Kidney tubule cell (primary cell): ENCODE measurements around the gene NCSTN.

Source experiments
- DNase-seq: peaks from one replicate; pipeline ENCODE4 v3.0.0-alpha.2; 2018; ENCODE audit warnings: low spot score

The NCSTN gene

DNA sequence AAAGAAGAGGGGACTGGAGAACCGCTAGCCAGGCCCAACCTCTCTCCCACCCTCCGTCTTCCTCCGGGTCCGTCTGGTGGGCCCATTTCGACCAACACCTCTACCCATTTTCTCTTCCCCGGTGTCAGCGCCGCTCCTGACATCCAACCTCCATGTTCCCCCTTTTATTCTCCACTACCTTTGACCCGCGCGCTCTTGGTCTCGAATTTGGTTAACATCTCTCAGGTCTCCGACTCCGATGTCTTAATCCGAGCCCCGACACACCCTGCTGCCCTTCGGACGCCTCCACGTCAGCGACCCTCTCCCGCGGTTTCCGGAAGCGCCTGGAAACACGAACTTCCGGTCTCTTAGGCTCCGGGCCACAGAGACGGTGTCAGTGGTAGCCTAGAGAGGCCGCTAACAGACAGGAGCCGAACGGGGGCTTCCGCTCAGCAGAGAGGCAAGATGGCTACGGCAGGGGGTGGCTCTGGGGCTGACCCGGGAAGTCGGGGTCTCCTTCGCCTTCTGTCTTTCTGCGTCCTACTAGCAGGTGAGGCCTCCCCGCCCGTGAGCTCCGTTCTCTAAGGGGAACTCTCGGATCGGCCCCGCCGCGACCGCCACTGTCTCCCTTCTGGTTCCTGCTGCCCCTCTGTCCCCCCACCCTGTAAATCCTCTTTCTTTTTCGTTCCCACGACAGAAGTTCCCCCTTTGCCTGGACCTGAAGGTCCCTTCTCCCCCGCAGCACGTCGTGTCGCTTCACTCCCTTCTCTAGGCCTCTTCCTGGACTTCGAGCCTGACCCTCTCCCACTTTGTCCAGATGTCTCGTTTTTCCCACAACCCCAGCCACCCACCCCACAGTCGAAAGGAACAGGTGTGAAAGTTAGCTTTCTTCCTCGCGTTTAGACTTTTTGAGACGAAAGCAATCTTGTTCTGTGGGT is at the start of gene NCSTN, which contains the start of gene COPA:
NCSTN (plus strand) TSS at position 431 of the 917 bp plus-strand sequence; CDS start at position 445, 14 bp downstream.
COPA (minus strand) TSS at position 298 of the 917 bp plus-strand sequence; CDS start at position 218, 80 bp downstream.
- peak; percentile 96 for DNase-seq

- DNase-seq: no peak
Measured at GRCh38 chr1:160296036-160296435, 47.1 kb upstream of the NCSTN start.

DNA sequence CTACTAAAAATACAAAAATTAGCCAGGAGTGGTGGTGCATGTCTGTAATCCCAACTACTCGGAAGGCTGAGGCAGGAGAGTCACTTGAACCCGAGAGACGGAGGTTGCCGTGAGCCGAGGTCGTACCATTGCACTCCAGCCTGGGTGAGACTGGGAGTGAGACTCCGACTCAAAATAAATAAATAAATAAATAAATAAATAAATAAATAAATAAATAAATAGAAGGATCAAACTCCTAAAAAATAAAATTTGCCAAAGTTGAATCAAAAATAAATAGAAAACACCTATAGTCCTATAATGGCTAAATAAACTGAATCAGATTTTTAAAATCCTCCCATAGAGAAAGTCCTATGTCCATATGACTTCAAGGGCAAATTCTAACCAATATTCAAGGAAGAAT is 43.0 kb upstream of the NCSTN start:
- DNase-seq: no peak

DNA sequence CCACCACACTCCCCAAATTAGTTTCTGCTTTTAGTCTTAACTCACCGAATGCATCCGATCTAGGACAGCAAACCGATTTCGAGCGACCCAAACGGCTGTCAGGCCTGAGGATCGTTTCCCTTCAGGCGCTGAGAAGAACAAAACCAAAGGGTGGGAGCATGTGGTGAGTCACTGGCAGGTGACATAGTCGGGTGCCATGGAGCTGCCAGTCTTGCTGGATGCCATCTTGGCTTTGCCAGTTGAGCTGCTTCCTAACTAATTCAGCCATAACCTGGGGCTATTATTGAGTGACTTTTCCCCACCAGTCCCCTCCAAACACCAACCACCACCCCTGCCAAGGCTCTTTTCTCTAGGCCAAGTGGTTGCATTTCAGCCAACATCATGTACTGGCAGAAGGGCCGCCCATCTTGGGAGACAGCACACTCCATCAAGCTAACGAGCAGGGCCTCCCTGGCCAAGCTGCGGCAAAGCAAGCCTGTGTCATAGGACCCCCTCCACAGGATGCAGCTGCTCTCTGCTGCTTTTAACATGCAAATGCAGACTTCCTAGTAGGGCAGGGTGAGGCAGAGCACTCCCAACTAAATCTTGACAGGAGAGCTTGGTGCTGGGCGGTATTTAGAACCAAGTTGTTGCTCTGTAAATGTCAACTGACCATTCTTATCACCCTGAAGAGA is 35.9 kb upstream of the NCSTN start:
- DNase-seq: no peak

GRCh38 chr1:160308451-160309184 is 34.6 kb upstream of the NCSTN start:
- no peak for DNase-seq

GRCh38 chr1:160309185-160309557 is 34.0 kb upstream of the NCSTN start:
- DNase-seq: no peak

- DNase-seq: no peak
Measured at GRCh38 chr1:160309571-160309970, 33.6 kb upstream of the NCSTN start.

GRCh38 chr1:160315359-160315758 is 27.8 kb upstream of the NCSTN start:
- DNase-seq: no peak

GRCh38 chr1:160322831-160323230 is 20.4 kb upstream of the NCSTN start:
- no peak for DNase-seq

- DNase-seq: no peak
Measured at GRCh38 chr1:160325252-160325651, 17.9 kb upstream of the NCSTN start.

- no peak for DNase-seq
Measured at GRCh38 chr1:160326418-160326817, 16.8 kb upstream of the NCSTN start.

DNA sequence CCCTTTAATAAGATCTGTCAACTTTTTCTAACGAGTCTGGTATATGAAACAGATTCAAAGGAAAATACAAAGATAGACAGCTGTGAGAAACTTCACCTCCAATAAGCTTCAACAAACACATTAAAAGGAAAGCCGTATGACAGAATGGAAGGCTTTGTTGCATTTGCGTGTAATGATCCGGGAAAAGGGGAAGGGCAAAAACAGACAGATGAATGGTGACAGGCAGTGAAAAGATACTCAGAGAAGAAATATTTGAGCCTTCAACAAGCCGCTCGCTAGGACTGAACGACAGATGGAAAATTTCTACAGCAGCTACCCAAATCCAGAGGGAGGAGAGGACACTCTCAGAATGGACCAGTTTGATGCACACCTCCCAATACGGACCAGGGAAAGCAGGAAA is 15.0 kb upstream of the NCSTN start:
- no peak for DNase-seq

GRCh38 chr1:160330119-160330518 is 13.1 kb upstream of the NCSTN start:
- no peak for DNase-seq

GRCh38 chr1:160332516-160332915 is 10.7 kb upstream of the NCSTN start:
- DNase-seq: no peak

DNA sequence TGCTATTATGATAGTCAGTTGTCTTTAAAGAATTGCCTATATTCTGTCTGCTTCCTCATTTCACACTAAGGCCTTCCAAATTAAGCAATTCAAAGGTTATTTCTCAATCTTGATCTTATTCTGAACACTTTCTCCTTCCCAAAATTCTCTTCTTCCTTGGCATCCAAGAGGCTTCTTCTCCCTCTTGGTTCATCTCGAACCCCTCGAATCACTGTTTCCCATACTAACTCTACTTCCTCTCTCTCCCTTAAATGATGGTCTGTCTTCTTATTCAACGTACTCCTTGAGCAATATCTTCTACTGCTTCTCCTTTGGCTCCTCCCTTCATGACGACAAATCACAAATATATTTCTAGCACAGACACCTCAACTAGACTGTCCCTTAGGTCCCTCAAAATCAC is 4.6 kb upstream of the NCSTN start:
- DNase-seq: no peak

DNA sequence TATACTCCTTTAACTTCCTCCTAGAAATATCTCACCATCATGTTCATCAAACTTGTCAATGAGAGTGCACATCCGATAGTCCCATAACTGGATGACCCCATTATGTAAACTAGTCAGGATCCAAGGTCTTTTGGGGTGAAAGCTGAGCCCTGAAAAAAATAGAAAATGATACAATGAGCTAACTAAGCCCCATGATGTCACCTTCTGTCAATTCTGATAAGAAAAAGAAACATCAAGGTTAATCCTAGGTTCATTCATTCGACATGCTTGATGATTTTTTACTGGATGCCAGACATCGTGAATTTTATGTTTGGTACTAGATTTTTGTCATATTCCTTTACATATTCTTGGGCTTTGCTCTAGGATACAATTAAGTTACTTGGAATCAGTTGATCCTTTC is 3.0 kb upstream of the NCSTN start:
- no peak for DNase-seq

- no peak for DNase-seq
Measured at GRCh38 chr1:160340866-160341265, 2.3 kb upstream of the NCSTN start.

DNA sequence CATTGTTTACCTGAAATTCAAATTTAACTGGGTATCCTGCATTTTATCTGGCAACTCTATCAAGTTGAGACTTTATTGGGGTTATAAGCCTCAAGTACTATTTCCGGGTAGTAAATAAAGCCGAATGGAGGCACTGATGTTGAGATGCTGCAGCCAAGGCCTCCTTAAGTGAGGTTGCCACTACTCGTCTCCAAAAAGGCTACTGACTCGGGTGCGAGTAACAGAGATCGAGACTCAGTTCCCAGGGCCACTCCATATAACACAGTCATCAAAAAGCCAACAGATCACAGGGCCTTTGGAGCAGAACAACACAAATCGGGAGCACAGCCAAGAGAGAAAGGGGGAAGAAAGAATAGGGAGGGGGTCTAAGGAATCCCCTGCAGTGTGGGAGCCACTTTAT is 657 bp upstream of the NCSTN start:
- peak; percentile 30 for DNase-seq

DNA sequence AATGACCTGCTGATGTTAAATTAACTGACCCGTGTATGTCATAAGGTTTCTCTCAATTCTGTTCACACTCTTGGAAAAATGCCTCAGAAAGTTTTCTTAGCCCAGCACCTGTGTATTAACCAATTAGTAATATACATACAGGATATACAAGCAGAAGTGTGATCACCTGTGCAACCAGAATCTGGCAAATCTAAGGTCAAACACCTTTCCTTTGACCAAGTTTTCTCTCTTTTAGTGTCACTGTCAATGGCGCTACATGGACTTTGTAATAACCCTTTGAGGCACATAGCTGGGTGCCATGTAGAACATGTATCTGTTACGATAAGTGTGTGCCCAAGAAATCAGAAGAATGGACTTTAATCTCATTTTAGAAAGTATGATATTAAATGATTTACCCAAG is 1.1 kb downstream of the NCSTN start:
- DNase-seq: no peak

DNA sequence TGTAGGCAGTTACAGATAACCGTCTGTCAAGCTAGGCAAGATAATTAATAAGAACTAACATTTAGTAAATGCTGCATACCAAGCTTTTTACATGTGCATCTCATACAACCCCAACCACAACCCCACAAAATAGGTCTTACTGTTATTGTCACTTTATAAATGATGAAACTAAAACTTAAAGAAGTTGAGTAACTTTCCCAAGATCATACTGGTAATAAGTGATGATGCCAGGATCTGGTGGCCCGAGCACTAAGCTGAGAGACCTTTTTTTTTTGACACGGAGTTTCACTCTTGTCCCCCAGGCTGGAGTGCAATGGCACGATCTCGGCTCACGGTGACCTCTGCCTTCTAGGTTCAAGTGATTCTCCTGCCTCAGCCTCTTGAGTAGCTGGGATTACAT is 1.8 kb downstream of the NCSTN start:
- DNase-seq: no peak

DNA sequence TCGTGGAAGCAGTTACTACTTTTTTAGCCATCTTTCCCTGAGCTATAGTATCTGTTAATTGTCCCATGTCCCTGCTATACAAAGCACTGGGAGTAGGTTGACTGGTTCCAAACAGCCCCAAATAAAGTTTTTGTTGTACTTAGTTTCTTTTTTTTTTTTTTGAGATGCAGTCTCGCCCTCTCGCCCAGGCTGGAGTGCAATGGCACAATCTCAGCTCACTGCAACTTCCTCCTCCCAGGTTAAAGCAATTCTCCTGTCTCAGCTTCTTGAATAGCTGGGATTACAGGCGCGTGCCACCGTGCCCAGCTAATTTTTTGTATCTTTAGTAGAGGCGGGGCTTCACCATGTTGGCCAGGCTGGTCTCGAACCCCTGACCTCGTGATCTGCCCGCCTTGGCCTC is 3.3 kb downstream of the NCSTN start:
- no peak for DNase-seq

DNA sequence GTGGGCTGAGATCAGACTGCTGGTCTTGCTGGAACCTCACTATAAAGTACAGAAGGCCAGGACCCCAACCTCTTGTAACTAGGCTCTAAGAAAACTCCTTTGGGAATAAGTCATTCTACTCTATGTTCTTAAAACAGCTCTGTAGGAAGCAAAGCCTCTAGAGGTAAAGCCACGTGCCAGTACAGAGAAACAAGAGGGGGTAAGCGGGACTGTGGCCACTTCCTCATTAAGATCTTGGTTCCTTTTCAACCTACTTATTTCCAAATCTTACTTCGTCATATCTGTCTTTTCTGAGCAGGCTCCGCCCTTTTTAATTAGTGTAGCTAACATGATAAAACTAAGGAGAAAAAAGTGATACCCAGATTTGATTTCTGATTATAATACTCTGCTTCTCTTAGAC is 3.8 kb downstream of the NCSTN start:
- DNase-seq: no peak

DNA sequence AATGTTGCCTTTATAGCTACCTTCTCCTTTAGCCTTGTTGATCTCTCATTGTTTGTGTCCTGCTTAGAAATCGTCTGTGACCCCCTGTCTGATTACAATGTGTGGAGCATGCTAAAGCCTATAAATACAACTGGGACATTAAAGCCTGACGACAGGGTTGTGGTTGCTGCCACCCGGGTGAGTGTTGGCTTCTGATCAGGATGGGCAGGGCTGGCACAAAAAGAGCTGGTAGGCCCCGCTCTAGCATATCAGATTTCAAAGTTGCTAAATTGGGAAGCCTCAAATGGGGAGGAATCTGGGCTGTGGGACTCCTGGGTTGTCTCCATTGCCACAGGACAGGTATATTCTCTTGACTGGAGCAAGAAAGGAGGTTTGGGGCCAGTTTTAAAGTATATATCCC is 8.4 kb downstream of the NCSTN start:
- no peak for DNase-seq
